Suppressor macrophage treated with lipopolysaccharide for 1 hour (primary cell): ENCODE measurements around the gene RBAK.
"Not testable (repeated sequence)": the region's sequence is repeated elsewhere in the genome, so short reads cannot be mapped to it uniquely, and the experiment has no call there.

Experiments
- DNase-seq, 3 donors: peaks; one replicate each; pipeline ENCODE4 v3.0.0-alpha.2; 2020 to 2022

The RBAK gene

GRCh38 chr7:5053175-5053574 lies 7.5 kb downstream of the RBAK start:
- DNase-seq, result no peak

DNA sequence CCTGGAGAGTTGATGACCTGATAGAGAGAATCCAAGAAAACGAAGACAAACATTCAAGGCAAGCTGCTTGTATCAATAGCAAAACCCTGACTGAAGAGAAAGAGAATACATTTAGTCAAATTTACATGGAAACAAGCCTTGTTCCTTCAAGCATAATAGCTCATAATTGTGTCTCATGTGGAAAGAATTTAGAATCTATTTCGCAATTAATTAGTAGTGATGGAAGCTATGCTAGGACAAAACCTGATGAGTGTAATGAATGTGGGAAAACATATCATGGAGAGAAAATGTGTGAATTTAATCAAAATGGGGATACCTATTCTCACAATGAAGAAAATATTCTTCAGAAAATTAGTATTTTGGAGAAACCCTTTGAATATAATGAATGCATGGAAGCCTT lies 18.0 kb downstream of the RBAK start:
- DNase-seq, result no peak

- DNase-seq, result no peak
Measured at GRCh38 chr7:5064391-5065106, 18.9 kb downstream of the RBAK start.

GRCh38 chr7:5065107-5065407 lies 19.4 kb downstream of the RBAK start:
- DNase-seq, result no peak

DNA sequence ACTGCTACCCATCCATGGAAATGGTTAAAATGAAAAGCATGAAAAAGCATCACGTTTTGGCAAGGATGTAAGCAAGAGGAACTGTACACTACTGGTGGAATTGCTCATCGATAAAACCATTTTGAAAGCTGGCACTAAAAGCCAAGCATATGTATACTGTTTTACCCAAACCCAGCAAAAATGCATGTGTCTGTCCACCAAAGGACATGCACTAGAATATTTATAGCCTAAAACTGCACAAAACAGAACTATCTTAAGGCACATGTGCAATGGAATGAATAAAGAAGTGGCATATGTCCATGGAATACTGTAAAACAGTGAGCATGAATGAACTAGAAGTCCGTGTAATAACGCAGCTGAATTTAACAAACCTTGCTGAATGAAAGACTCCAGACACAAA lies 22.9 kb downstream of the RBAK start:
- DNase-seq, result no peak

DNA sequence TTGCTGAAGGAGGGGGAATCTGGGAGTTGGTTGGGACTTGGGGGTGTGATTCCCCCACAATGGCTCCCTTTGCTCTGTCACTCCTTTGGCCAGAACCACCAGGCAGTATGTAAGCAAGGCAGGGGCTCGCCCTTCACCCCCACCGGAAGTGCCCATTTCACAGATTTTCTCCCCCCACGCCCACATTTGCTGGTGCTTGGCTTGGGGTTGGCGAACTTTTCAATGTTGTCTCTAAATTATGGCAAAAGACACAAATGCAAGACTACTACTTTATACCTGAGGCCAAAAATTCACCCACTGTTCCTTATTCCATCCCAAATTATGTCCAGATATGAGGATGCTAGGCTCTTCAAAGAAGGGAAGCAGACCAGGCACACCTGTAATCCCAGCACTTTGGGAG lies 24.5 kb downstream of the RBAK start:
- DNase-seq, result no peak

DNA sequence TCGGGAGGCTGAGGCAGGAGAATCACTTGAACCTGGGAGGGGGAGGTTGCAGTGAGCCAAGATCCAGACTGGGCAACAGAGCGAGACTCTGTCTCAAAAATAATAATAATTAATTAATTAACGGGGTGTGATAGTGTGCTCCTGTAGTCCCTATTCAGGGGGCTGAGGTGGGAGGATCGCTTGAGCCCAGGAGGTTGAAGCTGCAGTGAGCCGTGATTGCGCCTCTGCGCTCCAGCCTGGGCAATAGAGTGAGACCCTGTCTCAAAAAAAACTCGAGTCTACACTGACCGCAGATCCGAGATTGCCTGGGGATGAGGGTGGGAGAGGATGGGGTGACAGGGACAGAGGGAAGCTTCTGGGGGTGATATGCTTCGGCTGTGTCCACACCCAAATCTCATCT lies 29.5 kb downstream of the RBAK start:
- not testable (repeated sequence) for DNase-seq

DNA sequence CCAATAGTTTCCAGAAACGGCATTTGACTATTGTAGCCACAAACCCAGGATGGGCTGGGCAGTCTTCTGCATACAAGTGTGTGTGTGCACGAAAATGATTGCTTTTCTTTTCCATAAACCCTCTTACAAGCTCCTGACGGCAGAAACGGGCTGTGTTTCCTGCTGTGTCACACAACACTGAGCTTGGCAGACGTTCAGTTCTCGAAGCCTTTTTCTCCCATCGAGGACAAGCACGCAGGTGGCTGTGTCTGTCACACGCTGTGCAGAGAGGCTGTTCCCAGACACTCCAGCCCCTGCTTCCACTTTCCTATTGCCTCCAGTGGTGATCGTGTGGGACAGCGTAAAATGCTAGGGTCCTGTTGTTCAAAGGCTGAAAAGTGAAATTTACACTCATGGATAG lies 32.1 kb downstream of the RBAK start:
- no peak for DNase-seq

GRCh38 chr7:5082806-5083205 lies 37.1 kb downstream of the RBAK start:
- no peak for DNase-seq

DNA sequence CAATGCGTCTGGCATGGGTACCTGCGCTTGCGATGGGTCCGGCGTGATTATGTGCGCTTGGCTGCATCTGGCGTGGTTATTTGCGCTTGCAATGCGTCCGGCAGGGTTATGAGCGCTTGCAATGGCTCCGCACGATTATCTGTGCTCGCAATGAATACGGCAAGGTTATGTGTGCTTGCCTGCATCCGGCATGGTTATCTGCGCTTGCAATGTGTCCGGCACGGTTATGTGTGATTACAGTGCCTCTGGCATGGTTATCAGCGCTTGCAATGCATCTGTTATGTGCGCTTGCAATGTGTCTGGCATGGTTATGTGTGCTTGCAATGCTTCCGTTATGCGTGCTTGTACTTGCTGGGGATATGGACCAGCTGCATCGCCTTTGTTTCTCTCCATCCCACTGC lies 37.7 kb downstream of the RBAK start:
- no peak for DNase-seq

GRCh38 chr7:5086256-5086655 lies 40.6 kb downstream of the RBAK start:
- no peak for DNase-seq

GRCh38 chr7:5088228-5088833 lies 42.7 kb downstream of the RBAK start:
- peak; percentile 11 to 44 (median 29) for DNase-seq

GRCh38 chr7:5088906-5089305 lies 43.2 kb downstream of the RBAK start:
- DNase-seq, result no peak

DNA sequence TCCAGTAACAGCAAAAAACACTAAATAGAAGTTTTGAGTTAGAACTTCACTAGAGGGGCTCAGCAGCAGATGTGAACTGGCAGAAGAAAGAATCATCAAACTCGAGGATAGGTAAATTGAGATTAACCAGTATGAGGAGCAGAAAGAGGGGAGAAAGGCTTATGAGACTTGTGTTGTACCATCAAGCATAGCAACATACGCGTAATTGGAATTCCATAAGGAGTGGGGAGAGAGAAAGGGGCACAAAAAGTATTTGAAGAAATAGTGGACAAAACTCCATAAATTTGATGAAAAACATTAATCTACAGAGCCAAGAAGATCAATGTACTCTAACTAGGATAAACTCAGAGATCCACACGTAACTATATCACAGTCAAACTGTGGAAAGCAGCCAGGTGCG lies 48.3 kb downstream of the RBAK start:
- DNase-seq, result no peak

DNA sequence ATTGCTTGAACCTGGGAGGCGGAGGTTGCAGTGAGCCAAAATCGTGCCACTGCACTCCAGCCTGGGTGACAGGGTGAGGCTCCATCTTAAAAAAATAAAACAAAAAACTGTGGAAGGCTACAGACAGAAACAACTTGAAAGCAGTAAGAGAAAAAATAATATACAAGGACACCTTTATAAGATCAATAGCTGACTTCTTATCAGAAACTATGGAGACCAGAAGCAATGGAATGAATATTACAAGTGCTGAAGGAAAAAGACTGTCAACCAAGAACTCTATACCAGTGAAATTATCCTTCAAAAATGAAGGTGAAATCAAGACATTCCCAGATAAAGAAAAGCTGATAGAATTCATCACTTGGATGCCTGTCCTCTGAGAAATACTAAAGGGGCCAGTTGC lies 49.0 kb downstream of the RBAK start:
- no peak for DNase-seq

- DNase-seq, result no peak
Measured at GRCh38 chr7:5116359-5116758, 70.7 kb downstream of the RBAK start.

DNA sequence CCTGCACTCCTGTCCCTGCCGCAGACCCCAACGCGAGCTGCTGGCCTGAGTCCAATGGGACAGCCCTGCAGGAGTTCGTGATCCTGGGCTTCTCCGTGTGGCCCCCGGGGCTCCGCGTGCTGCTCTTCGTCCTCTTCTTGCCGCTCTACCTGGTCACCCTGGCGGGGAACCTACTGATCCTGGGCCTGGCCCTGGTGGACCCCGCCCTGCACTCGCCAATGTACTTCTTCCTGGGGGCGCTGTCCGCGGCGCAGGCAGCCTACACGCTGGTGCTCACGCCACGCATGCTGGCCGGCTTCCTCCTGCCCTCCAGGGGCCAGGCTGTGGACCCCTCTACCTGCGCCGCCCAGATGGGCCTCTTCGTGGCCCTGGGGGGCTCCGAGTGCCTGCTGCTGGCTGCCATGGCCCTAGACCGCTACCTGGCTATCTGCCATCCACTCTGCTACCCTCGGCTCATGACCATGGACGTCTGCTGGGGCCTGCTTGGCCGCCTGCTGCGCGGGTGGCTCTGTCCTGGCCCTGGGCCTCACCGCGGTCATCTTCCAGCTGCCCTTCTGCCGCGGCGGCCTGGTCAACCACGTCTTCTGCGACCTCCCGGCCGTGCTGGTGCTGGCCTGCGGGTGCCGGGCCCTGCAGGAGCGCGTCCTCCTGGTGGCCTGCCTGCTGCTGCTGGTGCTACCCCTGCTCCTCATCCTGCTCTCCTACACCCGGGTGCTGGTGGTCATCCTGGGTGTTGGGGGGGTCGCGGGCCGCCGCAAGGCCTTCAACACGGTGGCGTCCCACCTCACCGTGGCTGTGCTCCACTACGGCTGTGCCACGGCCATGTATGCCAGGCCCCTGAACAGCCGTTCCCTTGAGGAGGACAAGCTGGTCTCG lies 71.7 kb downstream of the RBAK start:
- no peak for DNase-seq
